Epithelial cell of prostate (primary cell): ENCODE measurements around the gene TSGA10.

Experiments used
- DNase-seq: peaks from one replicate; pipeline ENCODE4 v3.0.0-alpha.2; 2011; ENCODE audit warnings: low read depth, low spot score
- H3K27ac ChIP-seq: fragments of 450-650 bp; 2 replicates; pipeline ENCODE4 v1.5.1; 2017; ENCODE audit warnings: mild to moderate bottlenecking

TSGA10 gene

DNA sequence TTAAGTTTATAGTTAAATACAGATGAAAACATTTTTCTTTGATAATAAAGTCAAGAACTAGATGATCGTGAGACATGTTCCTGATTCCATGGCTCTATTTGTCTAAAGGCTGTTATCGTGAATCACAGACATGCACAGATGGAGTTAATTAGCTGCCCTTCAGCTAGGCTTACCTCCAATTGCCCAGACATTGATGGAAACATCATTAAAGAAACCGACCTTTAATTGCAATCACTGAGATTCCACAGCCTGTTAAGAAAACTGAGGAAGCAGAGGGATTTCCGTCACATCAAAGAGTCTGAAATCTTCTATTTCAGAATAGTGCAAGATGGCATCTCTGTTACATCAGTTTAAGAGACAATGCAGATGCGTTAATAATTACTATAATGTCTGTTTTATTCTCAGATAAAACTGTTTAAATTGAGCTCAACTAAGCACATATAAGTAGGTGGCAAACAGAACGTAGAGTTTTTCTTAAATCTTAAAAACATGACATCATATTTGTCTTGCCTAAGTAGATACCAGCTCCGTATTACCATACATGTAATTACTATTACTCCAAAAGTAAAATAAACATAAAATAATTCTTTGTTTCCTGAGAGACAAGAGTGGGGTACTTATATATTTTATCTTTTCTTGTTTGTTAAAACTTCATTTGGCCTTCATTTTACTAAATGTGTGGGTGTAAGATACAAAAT, 194.8 kb downstream of the TSGA10 start:
- H3K27ac ChIP-seq = no peak overlapping the region
- DNase-seq = no peak

DNA sequence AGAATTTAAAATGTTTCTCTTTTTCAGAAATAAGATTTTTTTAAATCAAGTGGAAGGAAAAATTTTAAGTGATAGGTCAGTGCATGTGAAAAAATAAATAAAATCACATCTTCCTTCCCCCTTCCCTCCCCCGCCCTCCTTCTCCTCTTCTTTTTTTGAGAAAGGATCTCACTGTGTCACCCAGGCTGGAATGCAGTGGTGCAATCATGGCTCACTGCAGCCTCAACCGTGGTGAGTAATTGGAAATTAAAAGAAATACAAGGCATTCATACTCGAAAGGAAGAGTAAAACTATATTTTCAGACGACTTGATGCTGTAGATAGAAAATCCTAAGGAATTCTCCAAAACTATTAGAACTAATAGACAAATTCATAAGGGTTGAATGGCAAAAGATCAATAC, 201.8 kb downstream of the TSGA10 start:
- H3K27ac ChIP-seq = no peak overlapping the region
- DNase-seq = no peak

DNA sequence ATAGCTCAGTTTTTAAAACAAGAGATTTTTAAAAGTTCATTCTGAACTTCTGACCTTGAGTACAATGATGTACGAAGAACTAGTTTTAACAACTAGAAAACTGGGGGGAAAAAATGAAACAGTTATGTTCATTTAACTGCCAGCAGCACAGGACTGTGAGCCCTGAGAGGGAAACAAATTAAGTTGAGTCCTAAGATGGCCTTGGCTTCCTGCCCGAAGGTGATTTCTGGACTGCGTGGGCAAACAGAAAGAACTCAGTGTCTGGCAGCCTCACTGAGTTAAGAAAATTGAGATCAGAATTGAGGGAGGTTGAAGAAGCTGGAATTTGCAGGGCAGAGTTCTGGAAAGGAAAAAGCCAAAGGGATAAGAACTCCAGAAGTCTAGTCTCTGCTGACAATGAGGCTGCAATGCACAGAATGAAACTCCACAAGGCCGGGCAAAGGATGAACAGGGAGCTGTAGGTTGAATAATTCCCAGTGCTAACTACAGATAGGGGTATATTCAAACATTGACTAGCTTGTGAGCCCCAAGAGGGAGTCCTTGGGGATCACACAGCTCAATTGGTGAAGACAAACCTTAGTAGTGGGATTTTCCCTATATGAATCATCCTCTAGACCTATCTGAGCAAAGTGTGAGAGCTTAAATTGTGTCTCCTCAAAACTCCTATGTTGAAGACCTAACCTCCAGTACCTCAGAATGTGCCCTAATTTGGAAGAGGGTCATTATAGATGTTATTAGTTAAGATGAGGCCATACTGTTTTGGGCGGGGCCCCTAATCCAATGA, 205.6 kb downstream of the TSGA10 start:
- H3K27ac ChIP-seq = no peak overlapping the region
- no peak for DNase-seq

DNA sequence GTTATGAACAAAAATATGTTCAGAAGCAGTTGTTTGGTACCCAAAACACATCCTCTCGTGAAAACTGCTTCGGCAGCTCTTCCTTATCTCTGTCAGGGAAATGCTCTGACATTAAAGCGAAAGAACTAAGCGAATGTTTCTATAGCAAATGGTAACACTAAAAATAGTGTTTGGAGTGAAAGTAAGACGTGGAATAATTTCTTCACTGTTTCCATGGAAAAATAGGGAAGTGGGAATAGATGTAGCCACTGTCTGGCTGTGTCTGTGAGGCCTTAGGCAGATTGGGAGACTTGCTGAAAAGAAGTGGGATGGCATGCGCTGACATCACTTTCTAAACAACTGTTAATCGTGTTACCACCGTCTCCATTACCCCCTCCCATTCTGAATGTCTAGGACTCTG, 207.2 kb downstream of the TSGA10 start:
- no peak for DNase-seq
- no peak overlapping the region for H3K27ac ChIP-seq
